ENCODE measurements around the gene PDE11A.

DNA sequence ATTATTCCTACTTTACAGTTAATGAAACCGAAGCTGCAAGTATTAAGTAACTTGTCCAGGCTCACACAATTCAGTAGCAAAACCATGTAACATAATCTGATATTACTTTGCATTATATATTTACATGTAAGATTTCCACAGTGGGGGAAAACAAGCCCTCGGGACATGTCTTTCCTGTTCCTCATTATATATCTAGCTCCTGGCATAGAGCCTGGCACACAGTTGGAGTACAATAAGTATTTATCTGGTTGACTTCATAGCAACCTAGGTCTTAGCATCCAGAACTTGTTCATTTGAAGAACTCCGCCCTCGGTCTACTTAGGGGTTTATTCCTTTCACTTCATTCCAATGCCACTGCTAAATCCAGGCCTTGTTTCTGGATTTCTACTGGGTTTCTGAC lies 38.1 kb upstream of the PDE11A start:
- TF ChIP-seq EZH2 (IDR thresholded peaks at IDR 0.05; ENCODE audit: insufficient read depth, poor library complexity, severe bottlenecking) (no peak), EZH2phosphoT487 (IDR thresholded peaks at IDR 0.05; ENCODE audit: insufficient read depth, low read depth) (no peak)

All from GM23248 (cell line).